WTC11 (cell line): ENCODE results near the gene ADD1. TPM values are rescaled to one million over a fixed set of nuclear protein-coding genes. Genes with fewer than 3 reads are reported as not detected.

ENCODE experiments used
- ATAC-seq: fragments of 200-7000 bp; cut with Tn5 transposase; 2 replicates; pipeline ENCODE4 v1.10.0; 2021; ENCODE audit warnings: mild to moderate bottlenecking, moderate library complexity
- CTCF ChIA-PET: fragments of 300-600 bp; sonication (Branson Sonifier 250); formaldehyde crosslinking; loops from one replicate; lab custom pipeline; 2021; ENCODE audit warnings: antibody characterized with exemption; lab: Charles Lee
- POLR2A ChIA-PET: fragments of 350-600 bp; sonication (Branson Sonifier 250); formaldehyde crosslinking; loops from one replicate; lab custom pipeline; 2021; ENCODE audit warnings: antibody characterized with exemption; lab: Charles Lee
- DNase-seq: peaks from one replicate; pipeline ENCODE4 v3.0.0; 2021; ENCODE audit warnings: low spot score
- H3K27ac Mint-ChIP-seq: 2 replicates; pipeline ENCODE4 v1.8.0; 2021; ENCODE audit warnings: mixed read lengths
- H3K27me3 Mint-ChIP-seq: 2 replicates; pipeline ENCODE4 v1.8.0; 2021; ENCODE audit warnings: low read depth, mild to moderate bottlenecking, moderate library complexity, mixed read lengths
- H3K36me3 Mint-ChIP-seq: 2 replicates; pipeline ENCODE4 v1.8.0; 2021; ENCODE audit warnings: mixed read lengths
- H3K4me1 Mint-ChIP-seq: 2 replicates; pipeline ENCODE4 v1.8.0; 2022; ENCODE audit warnings: mixed read lengths
- H3K4me3 Mint-ChIP-seq: 2 replicates; pipeline ENCODE4 v1.8.0; 2021; ENCODE audit warnings: mild to moderate bottlenecking, moderate library complexity, mixed read lengths
- H3K9me3 Mint-ChIP-seq: 2 replicates; pipeline ENCODE4 v1.8.0; 2021; ENCODE audit warnings: mixed read lengths
- ETV6 ChIP-seq: sonication (generic); formaldehyde crosslinking; IDR thresholded peaks from 2 replicates; pipeline ENCODE4 v1.8.1; 2022; ENCODE audit warnings: mild to moderate bottlenecking, missing genetic modification reagents
- FOXP1 ChIP-seq: sonication (generic); formaldehyde crosslinking; IDR thresholded peaks from 2 replicates; pipeline ENCODE4 v1.8.0; 2022; ENCODE audit warnings: missing genetic modification reagents, mild to moderate bottlenecking, moderate library complexity, borderline replicate concordance
- JAZF1 ChIP-seq: fragments of 250-450 bp; sonication (Bioruptor Pico); IDR thresholded peaks from 2 replicates; pipeline ENCODE4 v1.9.0; 2021; ENCODE audit warnings: moderate library complexity, mild to moderate bottlenecking, inconsistent platforms
- MYBL2 ChIP-seq: sonication (generic); formaldehyde crosslinking; IDR thresholded peaks from 2 replicates; pipeline ENCODE4 v1.8.1; 2023; ENCODE audit warnings: mild to moderate bottlenecking, moderate library complexity, missing genetic modification reagents
- OVOL2 ChIP-seq: fragments of 250-450 bp; sonication (Bioruptor Pico); IDR thresholded peaks from 2 replicates; pipeline ENCODE4 v1.9.0; 2021; ENCODE audit warnings: mild to moderate bottlenecking, borderline replicate concordance
- RELA ChIP-seq: sonication (generic); formaldehyde crosslinking; IDR thresholded peaks from 2 replicates; pipeline ENCODE4 v1.8.1; 2022; ENCODE audit warnings: missing genetic modification reagents, mild to moderate bottlenecking, borderline replicate concordance
- TCF7 ChIP-seq: sonication (generic); formaldehyde crosslinking; IDR thresholded peaks from 2 replicates; pipeline ENCODE4 v1.8.0; 2022; ENCODE audit warnings: mild to moderate bottlenecking, low read depth, missing genetic modification reagents, moderate library complexity
- TEAD1 ChIP-seq: sonication (generic); formaldehyde crosslinking; IDR thresholded peaks from 2 replicates; pipeline ENCODE4 v1.8.0; 2022; ENCODE audit warnings: mild to moderate bottlenecking, missing genetic modification reagents
- TEAD4 ChIP-seq: sonication (generic); formaldehyde crosslinking; IDR thresholded peaks from 2 replicates; pipeline ENCODE4 v1.8.0; 2022; ENCODE audit warnings: mild to moderate bottlenecking, missing genetic modification reagents
- ZNF138 ChIP-seq: sonication (generic); formaldehyde crosslinking; conservative IDR thresholded peaks from 2 replicates; pipeline ENCODE4 v1.8.1; 2022; ENCODE audit warnings: mild to moderate bottlenecking, moderate library complexity, missing genetic modification reagents
- ZNF219 ChIP-seq: sonication (generic); formaldehyde crosslinking; IDR thresholded peaks from 2 replicates; pipeline ENCODE4 v1.8.0; 2023; ENCODE audit warnings: missing genetic modification reagents, mild to moderate bottlenecking, borderline replicate concordance
- ZNF423 ChIP-seq: fragments of 250-450 bp; sonication (Bioruptor Pico); IDR thresholded peaks from 2 replicates; pipeline ENCODE4 v2.1.2; 2022; ENCODE audit warnings: mild to moderate bottlenecking, moderate library complexity
- total RNA-seq: library from RNA; stranded (reverse); gene quantifications from 3 replicates; pipeline ENCODE4 v1.2.3, GENCODE V29; 2021
- TF ChIP-seq, protein P1 (sequence below): sonication (generic); formaldehyde crosslinking; IDR thresholded peaks from 2 replicates; pipeline ENCODE4 v1.8.0; 2022; ENCODE audit warnings: missing genetic modification reagents
- TF ChIP-seq, protein P2 (sequence below): sonication (generic); formaldehyde crosslinking; IDR thresholded peaks from 2 replicates; pipeline ENCODE4 v1.8.1; 2023; ENCODE audit warnings: mild to moderate bottlenecking, moderate library complexity, missing genetic modification reagents
- TF ChIP-seq, protein P3 (sequence below): sonication (generic); formaldehyde crosslinking; IDR thresholded peaks from 2 replicates; pipeline ENCODE4 v1.8.0; 2022; ENCODE audit warnings: mild to moderate bottlenecking, missing genetic modification reagents
- TF ChIP-seq, protein P4 (sequence below): fragments of 250-450 bp; sonication (Bioruptor Pico); IDR thresholded peaks from 2 replicates; pipeline ENCODE4 v1.9.0; 2021; ENCODE audit warnings: mild to moderate bottlenecking

Gene ADD1
- total RNA-seq, 1 experiment from 2014 or later, result 178 TPM

DNA sequence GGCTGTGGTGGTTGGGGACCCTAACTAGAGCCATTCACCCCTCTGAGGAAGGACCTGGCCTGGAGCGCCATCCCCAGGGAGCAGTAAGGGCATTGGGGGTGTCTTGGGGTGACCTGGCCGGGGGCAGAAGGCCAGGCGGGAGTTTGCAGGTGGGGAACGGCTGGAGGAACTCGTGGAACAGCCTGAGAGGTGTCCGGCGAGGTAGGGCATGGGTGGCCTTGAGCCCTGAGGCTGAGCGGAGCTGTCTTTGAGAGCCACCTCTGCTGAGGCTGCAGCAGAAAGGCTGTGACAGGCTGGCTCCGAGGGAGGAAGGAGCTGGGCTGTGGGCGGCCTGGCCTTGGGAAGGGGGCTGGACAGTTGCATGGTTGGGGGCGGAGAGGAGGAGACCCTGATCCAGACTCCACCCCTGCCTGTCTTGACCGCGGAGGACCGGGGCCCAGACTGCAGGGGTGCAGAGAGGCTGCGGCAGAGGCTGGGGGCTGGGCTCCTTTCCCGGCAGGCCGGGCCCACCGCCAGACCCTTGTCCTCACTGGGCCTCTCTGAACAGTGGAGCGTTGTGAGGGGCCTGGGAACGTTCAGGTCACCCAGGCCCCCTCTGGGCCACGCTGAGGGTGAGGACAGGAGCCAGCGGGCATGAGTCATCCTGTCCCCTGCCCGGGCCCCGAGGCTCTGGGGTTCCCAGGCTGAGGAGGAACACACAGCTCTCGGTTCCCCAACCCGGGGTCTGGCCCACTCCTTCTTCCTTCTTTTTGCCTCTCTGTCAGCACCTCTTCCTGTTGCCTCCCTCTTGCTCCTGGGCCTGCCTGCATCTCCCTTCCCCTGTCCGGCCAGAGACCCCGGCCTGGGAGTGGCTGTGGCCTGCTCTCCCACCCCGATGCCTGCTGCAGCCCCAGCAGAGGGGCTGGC is 42.7 kb upstream of the ADD1 start (continued):
- TF ChIP-seq, protein P1, sequence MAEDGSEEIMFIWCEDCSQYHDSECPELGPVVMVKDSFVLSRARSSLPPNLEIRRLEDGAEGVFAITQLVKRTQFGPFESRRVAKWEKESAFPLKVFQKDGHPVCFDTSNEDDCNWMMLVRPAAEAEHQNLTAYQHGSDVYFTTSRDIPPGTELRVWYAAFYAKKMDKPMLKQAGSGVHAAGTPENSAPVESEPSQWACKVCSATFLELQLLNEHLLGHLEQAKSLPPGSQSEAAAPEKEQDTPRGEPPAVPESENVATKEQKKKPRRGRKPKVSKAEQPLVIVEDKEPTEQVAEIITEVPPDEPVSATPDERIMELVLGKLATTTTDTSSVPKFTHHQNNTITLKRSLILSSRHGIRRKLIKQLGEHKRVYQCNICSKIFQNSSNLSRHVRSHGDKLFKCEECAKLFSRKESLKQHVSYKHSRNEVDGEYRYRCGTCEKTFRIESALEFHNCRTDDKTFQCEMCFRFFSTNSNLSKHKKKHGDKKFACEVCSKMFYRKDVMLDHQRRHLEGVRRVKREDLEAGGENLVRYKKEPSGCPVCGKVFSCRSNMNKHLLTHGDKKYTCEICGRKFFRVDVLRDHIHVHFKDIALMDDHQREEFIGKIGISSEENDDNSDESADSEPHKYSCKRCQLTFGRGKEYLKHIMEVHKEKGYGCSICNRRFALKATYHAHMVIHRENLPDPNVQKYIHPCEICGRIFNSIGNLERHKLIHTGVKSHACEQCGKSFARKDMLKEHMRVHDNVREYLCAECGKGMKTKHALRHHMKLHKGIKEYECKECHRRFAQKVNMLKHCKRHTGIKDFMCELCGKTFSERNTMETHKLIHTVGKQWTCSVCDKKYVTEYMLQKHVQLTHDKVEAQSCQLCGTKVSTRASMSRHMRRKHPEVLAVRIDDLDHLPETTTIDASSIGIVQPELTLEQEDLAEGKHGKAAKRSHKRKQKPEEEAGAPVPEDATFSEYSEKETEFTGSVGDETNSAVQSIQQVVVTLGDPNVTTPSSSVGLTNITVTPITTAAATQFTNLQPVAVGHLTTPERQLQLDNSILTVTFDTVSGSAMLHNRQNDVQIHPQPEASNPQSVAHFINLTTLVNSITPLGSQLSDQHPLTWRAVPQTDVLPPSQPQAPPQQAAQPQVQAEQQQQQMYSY (CRISPR knock-in tag), result 0 out of 2 replicates have a peak, but pooled peaks have one; percentile 54
- peak; percentile 70; the same call in 1 of the 2 replicates for TF ChIP-seq FOXP1

DNA sequence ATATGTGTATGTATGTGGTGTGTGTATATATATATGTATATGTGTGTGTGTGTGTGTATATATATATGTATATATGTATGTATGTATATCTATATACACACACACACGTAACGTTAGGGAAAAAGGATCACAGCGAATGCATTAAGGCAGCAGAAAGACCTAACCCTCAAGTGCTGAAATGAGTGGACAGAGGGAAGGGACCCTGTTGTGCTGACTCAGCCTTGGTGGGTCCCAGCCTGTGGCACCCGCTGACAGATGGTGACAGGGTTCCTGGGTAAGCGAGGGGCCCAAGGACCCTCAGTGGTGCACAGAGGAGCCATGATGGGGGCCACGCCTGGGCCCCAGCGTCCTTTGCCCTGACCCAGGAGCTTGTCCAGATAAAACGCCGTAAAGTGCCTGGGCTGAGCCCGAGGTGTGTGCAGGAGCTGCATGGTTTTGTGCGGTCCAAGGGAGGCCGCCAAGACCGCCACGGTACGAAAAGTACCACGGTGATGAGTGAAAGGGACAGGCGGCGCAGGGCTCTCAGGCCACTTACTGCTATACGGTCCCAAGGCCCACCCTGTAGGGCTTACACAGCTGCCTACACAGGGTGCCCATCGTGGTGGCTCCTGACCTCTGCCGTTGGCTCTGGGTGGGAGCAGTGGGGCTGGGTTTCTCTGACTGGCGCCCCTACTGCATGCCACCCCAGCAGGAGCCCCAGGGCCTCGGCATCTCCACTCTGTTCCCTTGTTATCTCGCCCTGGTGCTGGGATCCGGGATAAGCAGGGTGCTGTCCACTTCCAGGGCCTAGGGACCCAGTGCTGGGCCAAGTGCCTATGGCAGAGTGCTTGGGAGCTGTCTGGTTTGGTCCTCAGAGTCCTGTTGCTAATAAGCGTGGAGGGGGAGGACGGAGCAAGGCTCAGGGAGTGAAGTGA is 40.8 kb upstream of the ADD1 start:
- TF ChIP-seq TCF7 (CRISPR knock-in tag) (no peak), TEAD1 (CRISPR knock-in tag) (no peak), TEAD4 (CRISPR knock-in tag) (no peak), ZNF219 (CRISPR knock-in tag) (no peak), ZNF423 (CRISPR knock-in tag) (no peak), OVOL2 (CRISPR knock-in tag) (no peak)
- Mint-ChIP-seq H3K27me3 (no peaks in the 10 kb centered on the region; the same call in 1 of the 2 replicates), H3K36me3 (no peaks in the 10 kb centered on the region), H3K9me3 (no peaks in the 10 kb centered on the region), H3K27ac (no peak overlapping the region), H3K4me3 (no peak overlapping the region), H3K4me1 (peaks cover 18% of the 10 kb centered on the region)
- POLR2A ChIA-PET, result no interaction called here
- DNase-seq (no peak), ATAC-seq (no peak)
- CTCF ChIA-PET, result interaction anchor here (1.7 kb wide), 1 partner anchor 39 kb away, joined by 5 read pairs; no protein-coding TSS in a partner anchor

DNA sequence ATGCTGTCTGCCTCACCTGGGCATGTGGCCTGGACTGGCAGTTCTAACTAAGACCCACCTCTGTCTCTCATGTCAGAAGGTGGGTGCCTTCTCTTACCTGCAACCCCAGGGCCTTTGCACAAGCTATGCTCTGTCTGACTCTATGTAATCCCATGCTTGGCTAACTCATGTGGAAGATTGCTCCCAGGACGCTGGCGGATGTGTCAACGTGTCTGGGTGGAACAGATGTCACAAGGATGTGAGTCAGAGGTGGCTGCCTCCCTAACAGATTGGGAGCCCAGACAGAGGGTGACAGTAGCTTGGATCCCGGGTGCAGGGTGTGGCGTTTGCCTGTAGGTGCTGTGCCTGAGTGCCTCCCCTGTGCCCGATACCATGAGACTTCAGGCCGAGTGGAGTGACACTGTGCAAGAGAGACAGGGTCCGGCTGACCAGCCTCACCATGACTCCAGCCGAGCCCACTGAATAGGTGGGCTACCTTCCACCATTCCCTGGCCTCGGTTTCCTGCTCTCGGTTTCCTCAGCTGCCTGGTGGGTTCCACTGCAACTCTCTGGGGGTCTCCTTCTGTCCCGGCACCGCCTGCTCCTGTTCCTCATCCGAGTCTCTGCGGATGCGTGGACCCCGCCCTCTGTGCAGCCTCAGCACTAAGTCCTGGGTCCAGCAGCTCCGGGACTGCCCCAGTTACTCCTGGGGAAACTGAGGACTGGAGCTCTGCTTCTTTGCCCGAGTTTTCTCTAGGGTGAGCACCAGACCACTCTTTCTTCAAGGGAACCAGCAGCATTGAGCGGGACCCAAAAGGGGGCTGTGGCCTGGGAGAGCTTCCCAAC is 39.8 kb upstream of the ADD1 start:
- H3K27me3 Mint-ChIP-seq, result no peaks in the 10 kb centered on the region; the same call in 1 of the 2 replicates
- no peaks in the 10 kb centered on the region for H3K36me3 Mint-ChIP-seq
- no peaks in the 10 kb centered on the region for H3K9me3 Mint-ChIP-seq
- ChIA-PET POLR2A (no interaction called here), CTCF (interaction anchor here (1.7 kb wide), 1 partner anchor 40 kb away, joined by 5 read pairs; no protein-coding TSS in a partner anchor)
- ATAC-seq (no peak), DNase-seq (no peak)
- TF ChIP-seq JAZF1 (CRISPR knock-in tag), result no peak
- TF ChIP-seq, protein P2, sequence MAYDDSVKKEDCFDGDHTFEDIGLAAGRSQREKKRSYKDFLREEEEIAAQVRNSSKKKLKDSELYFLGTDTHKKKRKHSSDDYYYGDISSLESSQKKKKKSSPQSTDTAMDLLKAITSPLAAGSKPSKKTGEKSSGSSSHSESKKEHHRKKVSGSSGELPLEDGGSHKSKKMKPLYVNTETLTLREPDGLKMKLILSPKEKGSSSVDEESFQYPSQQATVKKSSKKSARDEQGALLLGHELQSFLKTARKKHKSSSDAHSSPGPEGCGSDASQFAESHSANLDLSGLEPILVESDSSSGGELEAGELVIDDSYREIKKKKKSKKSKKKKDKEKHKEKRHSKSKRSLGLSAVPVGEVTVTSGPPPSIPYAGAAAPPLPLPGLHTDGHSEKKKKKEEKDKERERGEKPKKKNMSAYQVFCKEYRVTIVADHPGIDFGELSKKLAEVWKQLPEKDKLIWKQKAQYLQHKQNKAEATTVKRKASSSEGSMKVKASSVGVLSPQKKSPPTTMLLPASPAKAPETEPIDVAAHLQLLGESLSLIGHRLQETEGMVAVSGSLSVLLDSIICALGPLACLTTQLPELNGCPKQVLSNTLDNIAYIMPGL (CRISPR knock-in tag), result no peak
- no peak for TF ChIP-seq ZNF138 (CRISPR knock-in tag)
- no peak for TF ChIP-seq RELA (CRISPR knock-in tag)
- no peak for TF ChIP-seq MYBL2
- TF ChIP-seq, protein P3, sequence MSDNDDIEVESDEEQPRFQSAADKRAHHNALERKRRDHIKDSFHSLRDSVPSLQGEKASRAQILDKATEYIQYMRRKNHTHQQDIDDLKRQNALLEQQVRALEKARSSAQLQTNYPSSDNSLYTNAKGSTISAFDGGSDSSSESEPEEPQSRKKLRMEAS (CRISPR knock-in tag), result no peak
- TF ChIP-seq ETV6, result no peak
- TF ChIP-seq, protein P4, sequence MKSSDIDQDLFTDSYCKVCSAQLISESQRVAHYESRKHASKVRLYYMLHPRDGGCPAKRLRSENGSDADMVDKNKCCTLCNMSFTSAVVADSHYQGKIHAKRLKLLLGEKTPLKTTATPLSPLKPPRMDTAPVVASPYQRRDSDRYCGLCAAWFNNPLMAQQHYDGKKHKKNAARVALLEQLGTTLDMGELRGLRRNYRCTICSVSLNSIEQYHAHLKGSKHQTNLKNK (CRISPR knock-in tag), result no peak
- no peak overlapping the region for H3K27ac Mint-ChIP-seq
- no peak overlapping the region for H3K4me3 Mint-ChIP-seq
- H3K4me1 Mint-ChIP-seq, result peaks cover 10% of the 10 kb centered on the region
